Measurements from ENCODE around the gene DZIP1. TPM values are rescaled to one million over a fixed set of nuclear protein-coding genes. Genes with fewer than 3 reads are reported as not detected.
"Not testable (repeated sequence)": the region's sequence is repeated elsewhere in the genome, so short reads cannot be mapped to it uniquely, and the experiment has no call there.

Gene DZIP1
- total RNA-seq, 1 experiment from 2014 or later: 31.0 TPM

GRCh38 chr13:95671597-95671996, 27.1 kb upstream of the DZIP1 start:
- no peak for ATAC-seq
- POLR2A ChIA-PET: interaction anchor here (1.3 kb wide), 1 partner anchor 28 kb away, joined by 3 read pairs; no protein-coding TSS in a partner anchor
- CTCF ChIA-PET: interaction anchor here (1.7 kb wide), 1 partner anchor 11 kb away, joined by 13 read pairs; no protein-coding TSS in a partner anchor
- H3K4me1 Mint-ChIP-seq: peaks cover 22% of the 10 kb centered on the region
- H3K4me3 Mint-ChIP-seq: no peak overlapping the region
- TF ChIP-seq SMAD3 (CRISPR knock-in tag; IDR thresholded peaks at IDR 0.05; ENCODE audit: borderline replicate concordance): no peak
- TF ChIP-seq MYBL2 (CRISPR knock-in tag; IDR thresholded peaks at IDR 0.05): no peak
- no peak for TF ChIP-seq FOXP1 (CRISPR knock-in tag; IDR thresholded peaks at IDR 0.05; ENCODE audit: borderline replicate concordance)
- TF ChIP-seq ZNF532 (CRISPR knock-in tag; IDR thresholded peaks at IDR 0.05; ENCODE audit: borderline replicate concordance): no peak
- TF ChIP-seq ETV6 (CRISPR knock-in tag; IDR thresholded peaks at IDR 0.05): no peak
- TF ChIP-seq PRDM15 (CRISPR knock-in tag; IDR thresholded peaks at IDR 0.05): no peak
- no peak for TF ChIP-seq ELF4 (CRISPR knock-in tag; IDR thresholded peaks at IDR 0.05; ENCODE audit: low read depth)
- no peak for TF ChIP-seq ZNF263 (CRISPR knock-in tag; IDR thresholded peaks at IDR 0.05; ENCODE audit: low read depth)
- TF ChIP-seq ZNF512 (CRISPR knock-in tag; IDR thresholded peaks at IDR 0.05; ENCODE audit: borderline replicate concordance): no peak
- TF ChIP-seq HMGA2 (CRISPR knock-in tag; IDR thresholded peaks at IDR 0.05): no peak
- TF ChIP-seq ZNF416 (CRISPR knock-in tag; IDR thresholded peaks at IDR 0.05): no peak
- TF ChIP-seq TEAD1 (CRISPR knock-in tag; IDR thresholded peaks at IDR 0.05): no peak
- TF ChIP-seq TP53 (CRISPR knock-in tag; IDR thresholded peaks at IDR 0.05): no peak
- TF ChIP-seq FOXP4 (CRISPR knock-in tag; IDR thresholded peaks at IDR 0.05): no peak
- no peak for TF ChIP-seq MLX (CRISPR knock-in tag; IDR thresholded peaks at IDR 0.05)
- TF ChIP-seq ZNF121 (CRISPR knock-in tag; IDR thresholded peaks at IDR 0.05): no peak
- TF ChIP-seq E2F5 (CRISPR knock-in tag; IDR thresholded peaks at IDR 0.05): no peak
- no peak for TF ChIP-seq ZMAT4 (CRISPR knock-in tag; IDR thresholded peaks at IDR 0.05)
- peaks cover 54% of the 10 kb centered on the region for H3K36me3 Mint-ChIP-seq
- H3K27me3 Mint-ChIP-seq (ENCODE audit: low read depth): peaks cover 28% of the 10 kb centered on the region
- DNase-seq (ENCODE audit: low spot score): no peak
- peaks cover 55% of the 10 kb centered on the region for H3K9me3 Mint-ChIP-seq
- H3K27ac Mint-ChIP-seq: no peak overlapping the region

- CTCF ChIA-PET; ATAC-seq; H3K4me3 Mint-ChIP-seq; H3K4me1 Mint-ChIP-seq; POLR2A ChIA-PET; H3K27ac Mint-ChIP-seq; DNase-seq (ENCODE audit: low spot score): not testable (repeated sequence)
- peaks cover 39% of the 10 kb centered on the region for H3K27me3 Mint-ChIP-seq (ENCODE audit: low read depth)
- H3K36me3 Mint-ChIP-seq: peaks cover 73% of the 10 kb centered on the region
- H3K9me3 Mint-ChIP-seq: peaks cover 89% of the 10 kb centered on the region
Observed at GRCh38 chr13:95667235-95667634, 22.7 kb upstream of the DZIP1 start.
